SH-SY5Y (cell line): ENCODE measurements around the gene CNGA3.

ENCODE experiments used
- GATA2 ChIP-seq: IDR thresholded peaks from 2 replicates; pipeline ENCODE4 v1.6.1; 2011; ENCODE audit warnings: mild to moderate bottlenecking, low read depth, low read length
- GATA3 ChIP-seq: IDR thresholded peaks from 2 replicates; pipeline ENCODE4 v1.6.1; 2011; ENCODE audit warnings: low read depth, mild to moderate bottlenecking, low read length, moderate library complexity

- TF ChIP-seq GATA2: no peak
- TF ChIP-seq GATA3: no peak
Observed at GRCh38 chr2:98396745-98397355, 50.6 kb downstream of the CNGA3 start.
